H1 (cell line): ENCODE results near the gene PRRX1. TPM values are rescaled to one million over a fixed set of nuclear protein-coding genes. Genes with fewer than 3 reads are reported as not detected.

Experiments
- CTCF ChIA-PET: fragments of 300-600 bp; sonication (Branson Sonifier 250); formaldehyde crosslinking; loops from one replicate; lab custom pipeline; 2021; ENCODE audit not compliant: partially characterized antibody; lab: Charles Lee
- POLR2A ChIA-PET: fragments of 300-600 bp; sonication (Branson Sonifier 250); formaldehyde crosslinking; loops from one replicate; lab custom pipeline; 2021; ENCODE audit warnings: inconsistent platforms; ENCODE audit not compliant: partially characterized antibody; lab: Charles Lee
- DNase-seq, 2 experiments: peaks; one replicate each; pipeline versions ENCODE4 v3.0.0 to v3.0.0-alpha.2; 2010 to 2022; ENCODE audit warnings: low spot score in 2 of 2, low read depth in 1 of 2, mixed read lengths in 1 of 2
- FAIRE-seq: peaks from 2 replicates; lab custom pipeline; 2011; peaks lifted over from hg19 to GRCh38; lab: Jason Lieb, UNC
- H2AFZ ChIP-seq: 2 replicates; pipeline ENCODE4 v1.8.1; 2012; ENCODE audit warnings: low read length, inconsistent platforms
- H2AK5ac ChIP-seq: 2 replicates; pipeline ENCODE4 v1.6.1; 2013; ENCODE audit warnings: low read depth, low read length
- H2BK120ac ChIP-seq: replicated peaks from 2 replicates; pipeline ENCODE3; 2013; ENCODE audit warnings: low read depth, low read length, inconsistent platforms
- H2BK12ac ChIP-seq: 2 replicates; pipeline ENCODE4 v1.6.1; 2013; ENCODE audit warnings: low read depth, low read length
- H2BK15ac ChIP-seq: 2 replicates; pipeline ENCODE4 v1.6.1; 2013; ENCODE audit warnings: low read length
- H2BK20ac ChIP-seq: 2 replicates; pipeline ENCODE4 v1.6.1; 2013; ENCODE audit warnings: low read length
- H2BK5ac ChIP-seq: 2 replicates; pipeline ENCODE4 v1.6.1; 2013; ENCODE audit warnings: low read depth, low read length
- H3K14ac ChIP-seq: 2 replicates; pipeline ENCODE4 v1.6.1; 2013; ENCODE audit warnings: inconsistent platforms; ENCODE audit not compliant: insufficient read length
- H3K18ac ChIP-seq: 2 replicates; pipeline ENCODE4 v1.6.1; 2013; ENCODE audit warnings: low read length; ENCODE audit errors: extremely low read depth
- H3K23ac ChIP-seq: 2 replicates; pipeline ENCODE4 v1.6.1; 2013; ENCODE audit warnings: inconsistent platforms; ENCODE audit not compliant: insufficient read length
- H3K23me2 ChIP-seq: 2 replicates; pipeline ENCODE4 v1.6.1; 2013; ENCODE audit warnings: low read depth, low read length
- H3K27ac ChIP-seq: 2 replicates; pipeline ENCODE4 v1.6.1; 2011; ENCODE audit warnings: low read depth, low read length, inconsistent platforms
- H3K27me3 ChIP-seq, 4 experiments: replicated peaks in 1 of 4; 1 replicate in 1 of 4; 2 replicates in 3 of 4; pipeline versions ENCODE4 v1.6.1 to v1.8.1; 2011 to 2013; ENCODE audit warnings: low read length in 3 of 4, mild to moderate bottlenecking in 3 of 4, inconsistent platforms in 2 of 4, mixed read lengths in 2 of 4, moderate library complexity in 1 of 4; ENCODE audit not compliant: control insufficient read depth in 3 of 4, insufficient read depth in 3 of 4; ENCODE audit errors: extremely low read depth in 1 of 4
- H3K36me3 ChIP-seq, 4 experiments: 2 replicates each; pipeline versions ENCODE4 v1.6.1 to v1.8.1; 2011 to 2013; ENCODE audit warnings: mild to moderate bottlenecking in 4 of 4, low read length in 3 of 4, moderate library complexity in 2 of 4, control low read depth in 1 of 4, inconsistent platforms in 1 of 4; ENCODE audit not compliant: insufficient read depth in 4 of 4, control insufficient read depth in 2 of 4
- H3K4ac ChIP-seq: replicated peaks from 2 replicates; pipeline ENCODE3; 2013; ENCODE audit warnings: low read length, low read depth, mixed read lengths, inconsistent platforms; ENCODE audit not compliant: insufficient read length
- H3K4me1 ChIP-seq, 4 experiments: replicated peaks in 1 of 4; 1 replicate in 1 of 4; 2 replicates in 3 of 4; pipeline versions ENCODE4 v1.6.1 to v1.8.1; 2011 to 2013; ENCODE audit warnings: low read length in 3 of 4, inconsistent platforms in 2 of 4, mixed read lengths in 1 of 4; ENCODE audit not compliant: insufficient read depth in 4 of 4, control insufficient read depth in 3 of 4
- H3K4me2 ChIP-seq, 2 experiments: 2 replicates each; pipeline versions ENCODE4 v1.6.1 to v1.8.1; 2011 to 2013; ENCODE audit warnings: low read depth in 2 of 2, low read length in 2 of 2, control low read depth in 1 of 2, inconsistent platforms in 1 of 2, mild to moderate bottlenecking in 1 of 2; ENCODE audit not compliant: insufficient read depth in 1 of 2
- H3K4me3 ChIP-seq, 4 experiments: fragments of 200-600, 300-600 bp in 1 of 4; sonication (generic), shearing (Covaris generic), sonication (Bioruptor Twin) in 1 of 4; 2 replicates each; pipeline versions ENCODE4 v1.5.1 to v1.8.1; 2011 to 2016; ENCODE audit warnings: low read length in 4 of 4, low read depth in 3 of 4, control low read depth in 2 of 4, inconsistent platforms in 2 of 4, mild to moderate bottlenecking in 2 of 4, mixed read lengths in 1 of 4, moderate library complexity in 1 of 4; ENCODE audit not compliant: insufficient read depth in 2 of 4; ENCODE audit errors: extremely low read depth in 1 of 4
- H3K56ac ChIP-seq: replicated peaks from 2 replicates; pipeline ENCODE3; 2013; ENCODE audit warnings: low read depth, mild to moderate bottlenecking, mixed read lengths, low read length, inconsistent platforms; ENCODE audit not compliant: insufficient read length
- H3K79me1 ChIP-seq: 2 replicates; pipeline ENCODE4 v1.6.1; 2013; ENCODE audit warnings: low read depth, low read length, control low read depth
- H3K79me2 ChIP-seq, 2 experiments: 2 replicates each; pipeline versions ENCODE4 v1.6.1 to v1.8.1; 2012 to 2013; ENCODE audit warnings: low read length in 2 of 2, mild to moderate bottlenecking in 2 of 2, inconsistent platforms in 1 of 2; ENCODE audit not compliant: insufficient read depth in 2 of 2, control insufficient read depth in 1 of 2
- H3K9ac ChIP-seq, 4 experiments: replicated peaks in 1 of 4; 1 replicate in 1 of 4; 2 replicates in 3 of 4; pipeline versions ENCODE4 v1.6.1 to v1.8.1; 2011 to 2013; ENCODE audit warnings: low read depth in 3 of 4, low read length in 3 of 4, control low read depth in 2 of 4, mild to moderate bottlenecking in 2 of 4, moderate library complexity in 2 of 4, inconsistent platforms in 1 of 4; ENCODE audit errors: extremely low read depth in 1 of 4
- H3K9me3 ChIP-seq, 2 experiments: 2 replicates each; pipeline versions ENCODE4 v1.6.1 to v1.8.1; 2012 to 2013; ENCODE audit warnings: mild to moderate bottlenecking in 2 of 2, moderate library complexity in 2 of 2, control low read depth in 1 of 2, inconsistent platforms in 1 of 2, low read depth in 1 of 2, low read length in 1 of 2, mixed read lengths in 1 of 2; ENCODE audit not compliant: insufficient read depth in 2 of 2
- H4K20me1 ChIP-seq, 2 experiments: replicated peaks in 1 of 2; 2 replicates each; pipeline versions ENCODE3 to v1.8.1; 2011 to 2013; ENCODE audit warnings: inconsistent platforms in 2 of 2, low read length in 2 of 2, mild to moderate bottlenecking in 1 of 2; ENCODE audit not compliant: insufficient read depth in 2 of 2, control insufficient read depth in 1 of 2
- H4K5ac ChIP-seq: 2 replicates; pipeline ENCODE4 v1.6.1; 2013; ENCODE audit warnings: low read length, low read depth, mixed read lengths, inconsistent platforms; ENCODE audit not compliant: insufficient read length
- H4K8ac ChIP-seq: 2 replicates; pipeline ENCODE4 v1.8.0; 2013; ENCODE audit warnings: mild to moderate bottlenecking, moderate library complexity, low read length, inconsistent platforms; ENCODE audit not compliant: insufficient read depth; ENCODE audit errors: extremely low read depth
- H4K91ac ChIP-seq: replicated peaks from 2 replicates; pipeline ENCODE3; 2013; ENCODE audit warnings: low read length, mixed read lengths, inconsistent platforms; ENCODE audit not compliant: insufficient read length
- TBP ChIP-seq: IDR thresholded peaks from 2 replicates; pipeline ENCODE4 v1.6.1; 2011; ENCODE audit warnings: low read depth, low read length, improper control_type of control experiment
- WGBS, 2 experiments: shearing (Covaris generic) in 1 of 2; methylation state at CpG; one replicate each; pipeline versions ENCODE4 v1.1.6 to v1.1.7; 2013 to 2015; ENCODE audit warnings: low lambda C conversion rate in 2 of 2, mixed read lengths in 2 of 2, inconsistent platforms in 1 of 2, low coverage in 1 of 2, missing lambda C conversion rate in 1 of 2; ENCODE audit not compliant: insufficient replicate concordance in 2 of 2, insufficient coverage in 1 of 2, insufficient read length in 1 of 2; ENCODE audit errors: extremely low coverage in 1 of 2, missing lambda C conversion rate in 1 of 2; 5-methylcytosine and 5-hydroxymethylcytosine counted together
- polyA plus RNA-seq, 7 experiments: library from polyadenylated mRNA; depleted of rRNA in 3 of 7; stranded (reverse) in 5 of 7; unstranded in 2 of 7; fragments of >200 nt in 5 of 7; fragments of 200-250 nt in 2 of 7; gene quantifications; 1 replicate in 5 of 7; 2 replicates in 1 of 7; 4 replicates in 1 of 7; pipeline versions ENCODE4 v1.2.1 to v1.2.3, GENCODE V29; 2011 to 2013; ENCODE audit warnings: missing spikeins in 2 of 7, mixed read lengths in 2 of 7
- total RNA-seq: library from RNA; stranded (reverse); fragmentation: NEBNext Ultra II Directional; extraction: Animal tissue kit (Norgen Biotek cat#: 25700); gene quantifications from 2 replicates; pipeline ENCODE4 v1.2.1, GENCODE V29; 2021

PRRX1 gene
- total and polyA plus RNA-seq, 2 of the 8 experiments (the other 6 are each of a cell fraction or from before 2014, with no cell fraction given): not detected

GRCh38 chr1:170657275-170657853 is 6.6 kb upstream of the PRRX1 start:
- H2BK12ac ChIP-seq: no peak overlapping the region
- H3K79me2 ChIP-seq: no peaks in the 10 kb centered on the region
- H2BK120ac ChIP-seq: no peak overlapping the region
- H2AK5ac ChIP-seq: no peak overlapping the region
- no peak for TF ChIP-seq TBP
- H3K4me1 ChIP-seq: peaks cover 13 to 21% (median 18%) of the 10 kb centered on the region in 4 experiments
- H2BK20ac ChIP-seq: no peak overlapping the region
- CTCF ChIA-PET: interaction anchor here (1.7 to 5.4 kb wide), 2 partner anchors 15 to 729 kb away, joined by 5 to 24 read pairs; no protein-coding TSS in a partner anchor
- no peak overlapping the region for H3K14ac ChIP-seq
- H3K4me3 ChIP-seq: no peak overlapping the region
- POLR2A ChIA-PET: interaction anchor here (1.2 kb wide), 1 partner anchor 125 kb away, joined by 3 read pairs; the partner anchor contains the start of gene GORAB
- peak overlapping the region in 1 of 2 experiments; percentile 33; a peak in 2 of 4 replicates for H3K4me2 ChIP-seq
- H3K79me1 ChIP-seq: no peaks in the 10 kb centered on the region
- no peak overlapping the region for H2BK5ac ChIP-seq
- no peak overlapping the region for H3K23ac ChIP-seq
- no peaks in the 10 kb centered on the region for H3K9me3 ChIP-seq
- no peak overlapping the region for H3K56ac ChIP-seq
- H3K23me2 ChIP-seq: peaks cover 9% of the 10 kb centered on the region
- FAIRE-seq: no peak
- no peak overlapping the region for H3K4ac ChIP-seq
- H3K9ac ChIP-seq: no peak overlapping the region
- no peak overlapping the region for H2AFZ ChIP-seq
- H3K27ac ChIP-seq: no peak overlapping the region
- WGBS, 2 experiments: 60% methylated on average over 4 of the region's 4 CpGs; no CpG with 5 or more reads in 1 of the 2 experiments
- H3K36me3 ChIP-seq: no peaks in the 10 kb centered on the region
- H3K18ac ChIP-seq: no peak overlapping the region
- peaks cover 25 to 44% (median 41%) of the 10 kb centered on the region in 4 experiments for H3K27me3 ChIP-seq
- H4K5ac ChIP-seq: no peak overlapping the region
- peaks cover 1 to 2% of the 10 kb centered on the region in 2 experiments for H4K20me1 ChIP-seq
- H4K8ac ChIP-seq: no peak overlapping the region
- no peak for DNase-seq
- H2BK15ac ChIP-seq: no peak overlapping the region
- no peak overlapping the region for H4K91ac ChIP-seq
